HG03469 (cell line): ENCODE data around the gene PSMG2.
"Not testable (repeated sequence)": the region's sequence is repeated elsewhere in the genome, so short reads cannot be mapped to it uniquely, and the experiment has no call there.

Experiments used
- ATAC-seq: cut with Tn5 transposase; IDR thresholded peaks from one replicate; pipeline ENCODE4 v1.9.1; 2021; ENCODE audit warnings: mild to moderate bottlenecking, moderate library complexity, moderate number of reproducible peaks; ENCODE audit not compliant: unreplicated experiment

The PSMG2 gene

GRCh38 chr18:12721495-12722275 lies 18.8 kb downstream of the PSMG2 start:
- ATAC-seq, result no peak

- no peak for ATAC-seq
Measured at GRCh38 chr18:12722731-12723130, 19.9 kb downstream of the PSMG2 start.

GRCh38 chr18:12726331-12726730 lies 23.5 kb downstream of the PSMG2 start:
- no peak for ATAC-seq

- ATAC-seq, result no peak
Measured at GRCh38 chr18:12726774-12727550, 24.1 kb downstream of the PSMG2 start.

- no peak for ATAC-seq
Measured at GRCh38 chr18:12737243-12737902, 34.5 kb downstream of the PSMG2 start.

- no peak for ATAC-seq
Measured at GRCh38 chr18:12741351-12741750, 38.5 kb downstream of the PSMG2 start.

- no peak for ATAC-seq
Measured at GRCh38 chr18:12742453-12742852, 39.6 kb downstream of the PSMG2 start.

- no peak for ATAC-seq
Measured at GRCh38 chr18:12744103-12744502, 41.3 kb downstream of the PSMG2 start.

GRCh38 chr18:12745095-12745795 lies 42.4 kb downstream of the PSMG2 start:
- ATAC-seq, result no peak

GRCh38 chr18:12747530-12748315 lies 44.9 kb downstream of the PSMG2 start:
- ATAC-seq, result no peak

GRCh38 chr18:12748671-12749070 lies 45.8 kb downstream of the PSMG2 start:
- no peak for ATAC-seq

GRCh38 chr18:12749121-12749520 lies 46.3 kb downstream of the PSMG2 start:
- ATAC-seq, result no peak

GRCh38 chr18:12750076-12750714 lies 47.4 kb downstream of the PSMG2 start:
- no peak for ATAC-seq

GRCh38 chr18:12750715-12751502 lies 48.1 kb downstream of the PSMG2 start:
- ATAC-seq, result no peak

GRCh38 chr18:12751503-12751884 lies 48.7 kb downstream of the PSMG2 start:
- ATAC-seq, result no peak

- ATAC-seq, result no peak
Measured at GRCh38 chr18:12751891-12752290, 49.0 kb downstream of the PSMG2 start.

GRCh38 chr18:12754511-12754910 lies 51.7 kb downstream of the PSMG2 start:
- ATAC-seq, result no peak

- not testable (repeated sequence) for ATAC-seq
Measured at GRCh38 chr18:12755606-12756005, 52.8 kb downstream of the PSMG2 start.
